ENCODE data around the gene PRKD1.
A peak's percentile ranks its signal among the peaks of the same experiment; 100 is the strongest.

Gene PRKD1

DNA sequence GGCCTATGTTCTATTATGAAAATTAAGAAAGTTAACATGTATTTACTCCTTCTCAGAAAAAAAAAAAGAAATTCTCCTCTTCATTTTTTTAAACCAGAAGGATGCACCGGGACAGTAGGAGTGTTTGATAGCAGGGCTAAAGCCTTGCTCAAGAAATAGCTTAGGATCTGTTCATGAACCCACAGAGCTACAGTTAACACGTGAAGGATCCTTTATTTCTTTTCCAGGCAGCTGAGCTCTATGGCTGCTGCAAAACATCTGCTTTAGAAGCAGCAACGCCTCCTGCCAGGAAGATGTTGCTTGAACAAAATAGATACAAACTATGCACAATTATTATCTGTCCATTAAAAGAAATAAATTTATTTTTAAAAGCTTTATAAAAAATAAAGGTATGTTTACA, 254.8 kb downstream of the PRKD1 start:
- DNase-seq (ENCODE audit: low read depth): no peak

DNA sequence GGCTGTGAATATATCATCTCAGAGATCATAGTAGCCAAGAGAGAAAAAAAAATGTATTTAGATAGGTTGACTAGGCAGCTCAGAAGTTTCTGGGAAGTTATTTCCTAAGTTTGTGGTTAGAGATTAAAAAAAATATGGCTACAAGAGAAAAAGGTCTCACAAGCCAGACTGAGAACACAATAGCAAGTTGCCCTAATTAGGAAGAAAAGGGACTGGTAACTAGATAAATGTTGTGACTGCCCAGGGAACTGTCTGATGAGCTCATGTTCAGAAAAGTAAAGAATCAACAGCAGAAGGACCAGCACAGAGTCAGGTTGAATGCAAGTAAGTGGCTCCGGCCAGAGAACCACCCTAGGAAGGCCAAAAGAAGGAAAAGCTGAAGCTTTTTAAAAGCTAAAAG, 256.6 kb downstream of the PRKD1 start:
- DNase-seq (ENCODE audit: low read depth): peak; percentile 8

DNA sequence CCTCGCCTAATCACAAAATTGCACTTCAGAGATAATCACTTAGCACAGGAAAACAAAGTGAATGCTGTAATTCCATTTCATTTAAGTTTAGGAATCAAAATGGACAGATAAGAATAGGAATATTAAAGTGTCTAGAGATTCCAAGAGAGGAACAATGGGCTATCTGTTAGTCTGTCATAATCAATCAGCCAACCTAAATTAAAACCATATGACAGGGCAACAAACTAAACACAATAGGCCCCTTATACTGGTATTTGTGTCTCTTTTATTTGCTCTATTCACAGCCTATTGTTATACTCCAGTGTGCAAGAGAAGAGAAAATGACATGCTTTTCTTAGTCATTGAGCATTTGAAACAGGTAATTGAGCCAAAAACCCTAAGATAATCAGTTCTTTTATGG, 259.4 kb downstream of the PRKD1 start:
- DNase-seq (ENCODE audit: low read depth): no peak

- DNase-seq (ENCODE audit: low read depth): no peak
These were observed 263.1 kb downstream of the PRKD1 start for GRCh38 chr14:29664515-29664914.

DNA sequence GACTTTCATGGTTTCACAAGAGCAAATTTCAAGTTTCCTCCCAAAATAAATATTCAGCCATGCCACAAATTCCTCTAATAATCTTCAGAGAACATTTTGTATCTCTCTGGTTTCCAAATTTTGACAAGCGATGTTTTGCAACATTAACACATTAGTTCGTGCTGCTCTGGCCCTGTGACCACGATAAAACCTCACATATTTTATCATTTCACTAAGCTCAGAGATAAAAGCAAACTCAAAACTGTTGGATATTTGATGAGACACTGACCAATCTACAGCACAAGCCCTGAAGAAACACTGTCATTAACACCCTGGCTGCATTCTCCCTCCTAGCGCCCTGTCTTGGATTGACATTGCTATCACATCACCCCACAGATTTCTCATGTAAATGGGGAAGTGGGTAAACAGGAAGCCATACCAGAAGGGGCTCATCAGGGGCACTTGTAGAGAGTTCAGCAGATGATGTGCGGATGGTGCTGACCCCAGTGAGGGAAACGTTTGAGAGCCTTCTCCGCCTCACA, 264.3 kb downstream of the PRKD1 start:
- DNase-seq (ENCODE audit: low read depth): no peak

DNA sequence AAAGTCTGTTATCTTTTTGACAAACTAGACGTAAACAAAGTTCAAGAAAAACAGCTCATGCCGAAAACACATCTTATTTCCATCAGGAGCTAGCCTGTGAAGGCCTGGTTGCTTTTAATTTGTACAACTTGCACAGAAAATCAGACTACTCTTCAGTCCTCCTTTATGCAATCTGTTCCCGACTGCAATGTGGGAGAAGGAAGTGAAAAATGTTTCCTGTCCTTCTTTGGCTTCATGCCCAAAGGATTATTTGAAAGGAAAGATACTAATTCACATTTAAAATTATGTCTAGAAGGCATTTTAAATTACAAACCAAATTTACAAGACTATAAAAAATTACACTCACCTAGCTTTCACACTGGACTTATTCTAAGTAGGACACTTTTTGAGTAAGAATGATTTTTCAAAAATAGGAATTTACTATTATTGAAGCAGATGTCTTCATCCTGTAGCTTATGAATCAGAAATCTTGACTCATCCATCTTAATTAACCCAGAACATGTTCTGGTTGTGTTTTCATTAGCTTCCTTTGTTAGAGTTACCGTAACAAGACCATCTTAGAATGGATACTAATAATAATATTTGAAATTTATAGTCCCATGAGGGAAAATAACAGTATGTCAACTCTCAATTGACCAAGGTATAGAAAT, 272.6 kb downstream of the PRKD1 start:
- DNase-seq (ENCODE audit: low read depth): no peak

GRCh38 chr14:29653303-29653702, 274.3 kb downstream of the PRKD1 start:
- DNase-seq (ENCODE audit: low read depth): no peak

DNA sequence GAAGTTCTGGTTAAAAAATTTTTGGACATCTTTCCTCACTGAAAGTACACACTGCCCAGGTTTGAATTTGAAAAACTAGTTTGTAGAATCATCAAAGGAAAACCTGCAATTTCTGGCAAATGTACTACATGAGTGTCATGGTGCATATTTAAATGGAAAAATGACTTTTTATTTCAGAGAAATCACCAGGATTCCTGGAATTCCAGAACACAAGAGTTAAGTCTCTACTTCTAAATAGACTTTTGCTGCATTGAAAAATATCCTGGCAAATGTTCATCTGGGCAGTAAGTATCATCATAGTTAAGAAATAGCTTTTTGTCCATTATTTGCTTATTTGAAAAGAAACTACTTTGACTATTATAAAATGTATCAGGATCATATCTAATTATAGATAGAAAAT, 275.1 kb downstream of the PRKD1 start:
- DNase-seq (ENCODE audit: low read depth): no peak

DNA sequence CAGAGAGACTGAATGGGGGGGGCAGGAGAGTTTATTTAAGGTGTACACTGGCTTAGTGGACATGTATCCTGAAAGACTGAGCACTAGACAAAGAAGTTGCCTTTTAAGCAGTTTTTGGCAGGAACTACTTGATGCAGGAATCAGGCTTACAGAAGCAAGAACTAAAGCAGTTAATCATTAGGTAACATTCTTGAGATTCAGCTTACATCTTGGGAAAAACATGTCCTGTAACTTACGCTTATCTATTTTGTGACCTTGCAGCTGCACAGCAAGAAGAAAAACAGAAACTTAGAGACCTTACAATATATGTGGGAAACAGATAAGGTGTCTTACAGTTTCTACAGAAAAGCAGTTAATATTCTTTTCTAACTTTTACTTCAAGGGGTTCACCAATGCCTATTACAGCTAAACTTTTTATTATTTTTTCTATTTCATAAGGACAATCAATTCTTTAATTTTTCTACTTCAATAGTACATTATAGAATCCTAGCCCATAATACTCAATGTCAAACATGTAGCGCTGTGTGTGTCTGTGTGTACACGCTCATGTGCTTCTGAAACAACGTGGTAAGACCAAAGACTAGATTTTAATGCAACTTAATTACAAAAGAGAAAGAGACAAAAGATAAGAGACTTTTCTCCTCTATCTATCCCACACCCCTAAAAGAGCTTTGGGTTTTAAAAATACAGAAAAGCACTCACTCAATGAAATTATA, 276.9 kb downstream of the PRKD1 start:
- DNase-seq (ENCODE audit: low read depth): no peak

GRCh38 chr14:29649170-29649569, 278.5 kb downstream of the PRKD1 start:
- DNase-seq (ENCODE audit: low read depth): no peak

DNA sequence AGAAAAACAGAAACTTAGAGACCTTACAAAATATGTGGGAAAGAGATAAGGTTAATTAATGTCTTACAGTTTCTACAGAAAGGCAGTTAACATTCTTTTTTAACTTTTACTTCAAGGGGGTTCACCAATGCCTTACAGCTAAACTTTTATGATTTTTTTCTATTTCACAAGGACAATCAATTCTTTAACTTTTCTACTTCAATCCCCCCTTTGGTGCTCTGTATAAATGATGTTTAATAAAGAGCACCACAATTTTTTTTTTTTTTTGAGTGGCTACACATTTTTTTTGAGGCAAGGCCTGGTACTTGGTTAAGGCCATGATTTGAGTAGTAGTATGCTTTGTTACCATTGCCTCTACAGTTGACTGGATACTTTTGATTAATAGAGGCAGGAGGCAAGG, 279.6 kb downstream of the PRKD1 start:
- DNase-seq (ENCODE audit: low read depth): no peak

DNA sequence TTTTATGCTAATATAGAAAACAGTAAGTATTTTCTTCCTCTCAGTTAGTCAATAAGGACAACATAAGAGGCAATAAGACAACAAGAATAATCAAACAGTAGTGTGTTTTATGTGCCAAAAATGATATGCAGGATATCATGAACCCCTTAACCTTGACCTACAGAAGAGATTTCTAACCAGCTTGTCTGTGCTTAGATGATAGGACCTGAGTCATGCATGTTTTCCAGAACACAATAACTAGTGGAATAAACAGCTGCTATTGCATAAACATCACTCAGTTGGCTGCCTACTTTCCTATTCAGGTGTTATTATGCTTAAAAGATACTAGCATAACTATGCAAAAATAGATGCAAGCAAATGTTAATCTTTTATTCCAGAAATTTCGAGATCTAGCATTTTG, 282.5 kb downstream of the PRKD1 start:
- no peak for DNase-seq (ENCODE audit: low read depth)

GRCh38 chr14:29643433-29644211, 284.0 kb downstream of the PRKD1 start:
- no peak for DNase-seq (ENCODE audit: low read depth)

- DNase-seq (ENCODE audit: low read depth): peak; percentile 65
These were observed 290.2 kb downstream of the PRKD1 start for GRCh38 chr14:29637411-29637810.

- no peak for DNase-seq (ENCODE audit: low read depth)
These were observed 290.8 kb downstream of the PRKD1 start for GRCh38 chr14:29636870-29637269.

GRCh38 chr14:29630566-29631160, 297.0 kb downstream of the PRKD1 start:
- no peak for DNase-seq (ENCODE audit: low read depth)

DNA sequence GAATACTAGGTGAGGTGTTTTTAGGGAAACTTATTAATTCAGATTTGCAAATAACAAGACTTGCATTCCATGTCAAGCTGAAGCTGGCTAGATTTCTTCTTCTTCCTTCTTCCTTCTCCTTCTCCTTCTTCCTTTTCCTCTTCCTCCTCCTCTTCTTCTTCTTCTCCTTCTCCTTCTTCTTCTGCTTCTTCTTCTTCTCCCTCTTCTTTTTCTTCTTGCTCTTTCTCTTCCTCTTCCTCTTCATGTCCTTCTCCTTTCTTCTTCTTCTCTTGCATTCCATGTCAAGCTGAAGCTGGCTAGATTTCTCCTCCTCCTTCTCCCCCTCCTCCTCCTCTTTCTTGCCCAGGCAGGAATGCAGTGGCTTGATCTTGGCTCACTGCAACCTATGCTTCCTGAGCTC, 297.8 kb downstream of the PRKD1 start:
- DNase-seq (ENCODE audit: low read depth): no peak

DNA sequence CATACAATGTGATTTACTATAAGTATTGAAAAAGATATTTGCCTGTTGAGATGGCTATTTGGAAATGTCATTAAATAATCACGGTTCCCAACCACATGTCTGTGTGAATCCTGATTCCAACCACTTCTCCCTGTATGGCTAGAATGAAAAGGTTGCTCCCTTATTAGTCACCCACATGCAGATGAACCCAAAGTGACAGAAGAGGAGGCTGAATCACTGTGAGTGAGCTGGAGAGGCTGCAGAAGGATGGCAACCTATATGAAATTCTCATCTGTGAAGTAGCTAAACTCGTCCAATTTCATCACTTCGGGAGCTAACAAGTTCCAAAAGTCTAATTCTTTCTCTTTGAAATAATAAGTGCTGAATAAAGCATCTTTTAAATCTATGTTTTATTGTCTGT, 300.5 kb downstream of the PRKD1 start:
- peak; percentile 12 for DNase-seq (ENCODE audit: low read depth)

- DNase-seq (ENCODE audit: low read depth): no peak
These were observed 309.2 kb downstream of the PRKD1 start for GRCh38 chr14:29618323-29619067.

- DNase-seq (ENCODE audit: low read depth): no peak
These were observed 310.7 kb downstream of the PRKD1 start for GRCh38 chr14:29616922-29617321.

- DNase-seq (ENCODE audit: low read depth): no peak
These were observed 318.8 kb downstream of the PRKD1 start for GRCh38 chr14:29608861-29609260.

- no peak for DNase-seq (ENCODE audit: low read depth)
These were observed 320.5 kb downstream of the PRKD1 start for GRCh38 chr14:29607169-29607568.
